Measurements from ENCODE around the gene CTSS.
"Not testable (repeated sequence)": the region's sequence is repeated elsewhere in the genome, so short reads cannot be mapped to it uniquely, and the experiment has no call there.

CTSS gene

DNA sequence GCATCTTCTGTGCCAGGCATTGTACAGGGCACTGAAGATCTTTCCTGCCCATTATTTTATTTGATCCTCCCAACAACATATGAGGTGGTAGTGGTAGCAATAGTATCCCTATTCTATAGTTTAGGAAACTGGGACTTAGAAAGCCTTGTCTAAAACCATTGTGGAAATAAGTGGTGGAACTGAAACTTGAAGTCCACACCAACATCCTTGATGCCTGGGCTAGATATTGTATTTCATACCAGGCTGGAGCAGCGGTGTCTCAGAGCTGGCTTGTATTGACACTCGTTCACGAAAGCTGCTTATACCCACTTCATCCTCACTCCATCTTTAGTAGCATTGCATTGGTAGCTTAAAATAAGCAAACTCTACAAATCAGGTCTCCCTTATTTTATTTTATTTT is 9.7 kb upstream of the CTSS start:
- DNase-seq (ENCODE audit: low spot score) = no peak

DNA sequence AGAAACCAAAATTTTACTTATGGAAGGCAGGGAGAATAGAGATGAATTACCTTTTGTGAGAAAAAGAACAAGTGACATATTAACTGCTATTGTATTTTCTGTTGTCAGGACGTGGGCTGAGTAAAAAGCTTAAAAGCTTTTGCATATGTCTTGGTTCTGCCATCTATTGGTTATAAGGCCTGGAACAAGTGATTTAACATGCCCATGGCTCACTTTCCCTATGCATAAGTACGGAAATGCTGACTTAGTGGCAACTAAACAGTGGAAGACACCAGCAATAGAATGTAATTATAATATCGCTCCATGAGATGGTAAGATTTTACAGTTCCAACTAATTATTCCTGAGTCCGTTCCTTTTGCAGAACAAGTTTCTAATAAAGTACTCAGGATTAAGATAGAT is 6.7 kb upstream of the CTSS start:
- no peak for DNase-seq (ENCODE audit: low spot score)

DNA sequence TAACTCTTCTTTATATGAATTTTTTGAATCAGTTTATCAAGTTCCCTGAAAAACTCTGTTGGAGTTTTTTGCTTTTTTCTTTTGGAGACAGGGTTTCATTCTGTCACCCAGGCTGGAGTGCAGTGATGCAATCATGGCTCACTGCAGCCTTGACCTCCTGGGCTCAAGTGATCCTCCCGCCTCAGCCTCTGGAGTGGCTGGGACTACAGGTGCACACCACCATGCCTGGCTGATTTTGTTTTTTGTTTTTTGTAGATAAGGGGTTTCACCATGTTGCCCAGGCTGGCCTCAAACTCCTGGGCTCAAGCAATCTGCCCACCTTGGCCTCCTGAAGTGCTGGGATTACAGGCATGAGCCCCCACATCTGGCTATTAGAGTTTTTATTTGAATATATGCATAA is 2.1 kb upstream of the CTSS start:
- not testable (repeated sequence) for DNase-seq (ENCODE audit: low spot score)

DNA sequence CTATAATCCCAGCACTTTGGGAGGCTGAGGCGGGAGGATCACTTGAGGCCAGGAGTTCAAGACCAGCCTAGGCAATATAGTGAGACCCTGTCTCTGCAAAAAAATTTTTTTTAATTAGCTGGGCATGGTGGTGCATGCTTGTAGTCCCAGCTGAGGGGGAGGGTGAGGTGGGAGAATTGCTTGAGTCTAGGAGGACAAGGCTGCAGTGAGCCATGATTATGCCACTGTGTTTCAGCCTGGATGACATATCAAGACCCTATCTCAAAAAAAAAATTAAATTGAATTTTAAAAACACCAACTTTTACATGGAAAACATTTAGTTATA is 361 bp upstream of the CTSS start:
- not testable (repeated sequence) for DNase-seq (ENCODE audit: low spot score)

DNA sequence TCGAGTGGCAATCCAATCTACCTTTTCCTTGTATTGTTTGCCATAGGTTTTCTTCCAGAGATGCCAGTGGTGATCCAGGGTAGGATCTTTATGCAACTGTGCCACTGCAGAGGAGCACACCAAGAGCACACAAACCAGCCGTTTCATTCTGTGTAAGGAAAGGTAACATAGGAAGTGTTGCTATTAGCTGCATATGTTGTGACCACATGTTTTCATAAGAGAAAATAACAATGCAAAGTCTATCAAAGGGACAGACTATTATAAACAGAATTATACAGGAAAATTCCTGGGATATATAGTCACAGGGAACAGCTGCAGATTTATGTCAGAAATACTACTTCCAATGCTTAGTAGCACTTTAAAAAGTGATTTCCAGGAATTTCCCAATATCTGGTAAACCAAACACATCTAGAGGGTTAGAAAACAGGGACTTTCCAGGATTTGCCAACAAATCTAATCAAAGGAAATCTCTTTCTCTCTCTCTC is 919 bp downstream of the CTSS start:
- no peak for DNase-seq (ENCODE audit: low spot score)

DNA sequence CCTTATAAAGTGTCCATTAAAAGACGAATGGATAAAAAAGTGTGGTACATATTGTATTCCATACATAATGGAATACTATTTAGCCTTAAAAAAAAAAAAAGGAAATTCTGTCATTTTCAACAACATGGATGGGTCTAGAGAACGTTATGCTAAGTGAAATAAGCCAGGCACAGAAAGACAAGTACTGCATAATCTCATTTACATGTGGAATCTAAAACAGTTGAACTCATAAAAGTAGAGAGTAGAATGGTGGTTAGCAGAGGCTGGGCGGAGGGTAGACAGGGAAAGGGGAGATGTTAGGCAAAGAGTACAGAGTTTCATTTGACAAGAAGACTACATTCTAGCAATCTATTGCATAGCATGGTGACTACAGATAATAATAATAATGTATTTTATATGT is 2.6 kb downstream of the CTSS start:
- DNase-seq (ENCODE audit: low spot score) = no peak

DNA sequence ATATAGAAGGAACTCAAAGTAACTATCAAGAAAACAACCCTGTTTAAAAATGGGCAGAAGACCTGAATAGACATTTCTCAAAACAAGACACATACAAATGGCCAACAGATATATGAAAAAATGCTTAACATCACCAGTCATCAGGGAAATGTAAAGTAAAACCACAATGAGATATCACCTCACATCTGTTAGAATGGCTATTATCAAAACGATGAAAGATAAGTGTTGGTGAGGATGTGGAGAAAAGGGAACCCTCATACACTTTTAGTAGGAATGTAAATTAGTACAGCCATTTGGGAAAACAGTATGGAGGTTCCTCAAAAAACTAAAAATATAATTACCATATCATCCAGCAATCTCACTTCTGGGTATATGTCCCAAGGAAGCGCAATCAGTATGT is 3.0 kb downstream of the CTSS start:
- DNase-seq (ENCODE audit: low spot score) = no peak

DNA sequence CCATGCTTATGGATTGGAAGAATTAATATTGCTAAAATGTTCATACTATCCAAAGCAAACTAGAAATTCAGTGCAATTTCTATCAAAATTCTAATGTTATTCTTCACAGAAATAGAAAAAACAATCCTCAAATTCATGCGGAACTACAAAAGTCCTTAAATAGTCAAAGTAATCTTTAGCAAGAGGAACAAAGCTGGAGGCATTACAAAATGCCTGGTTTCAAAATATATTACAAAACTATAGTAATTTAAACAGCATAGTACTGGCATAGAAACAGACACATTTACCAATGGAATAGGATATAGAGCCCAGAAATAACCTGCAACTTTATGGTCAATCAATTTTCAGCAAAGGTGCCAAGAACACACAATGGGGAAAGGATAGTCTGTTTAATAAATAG is 3.8 kb downstream of the CTSS start:
- DNase-seq (ENCODE audit: low spot score) = no peak

DNA sequence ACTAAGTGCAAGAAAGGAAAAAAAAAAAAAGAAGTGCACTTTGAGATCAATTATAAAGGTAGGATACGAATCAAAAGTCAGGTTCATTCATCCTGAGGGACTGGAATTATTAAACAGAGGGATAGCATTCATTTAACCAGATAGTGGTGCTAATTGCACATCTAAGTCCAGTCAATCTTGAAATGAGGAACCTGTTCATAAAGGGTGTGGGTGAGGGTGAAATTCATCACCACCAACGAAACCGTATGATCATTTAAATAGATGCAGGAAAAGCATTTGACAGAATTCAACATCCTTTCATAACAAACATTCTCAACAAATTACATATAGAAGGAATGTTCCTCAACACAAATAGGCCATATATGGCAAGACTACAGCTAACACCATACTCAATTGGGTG is 5.6 kb downstream of the CTSS start:
- no peak for DNase-seq (ENCODE audit: low spot score)

DNA sequence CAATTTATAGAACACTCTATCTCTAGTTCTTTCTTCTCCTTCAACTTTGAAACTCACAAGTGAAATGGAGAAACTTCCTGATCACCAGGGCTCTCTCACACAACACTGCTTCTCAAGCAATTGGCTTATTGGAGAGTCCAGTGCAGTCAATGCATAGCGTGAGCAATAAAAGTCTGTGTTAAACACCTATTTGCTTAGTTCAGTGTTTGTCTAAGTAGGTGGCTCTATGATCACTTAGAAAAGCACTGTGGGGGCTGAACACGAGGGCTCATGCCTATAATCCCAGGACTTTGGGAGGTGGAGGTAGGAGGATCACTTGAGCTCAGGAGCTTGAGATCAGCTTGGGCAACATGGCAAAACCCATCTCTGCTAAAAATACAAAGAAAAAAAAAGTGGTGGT is 12.2 kb downstream of the CTSS start:
- DNase-seq (ENCODE audit: low spot score) = no peak

DNA sequence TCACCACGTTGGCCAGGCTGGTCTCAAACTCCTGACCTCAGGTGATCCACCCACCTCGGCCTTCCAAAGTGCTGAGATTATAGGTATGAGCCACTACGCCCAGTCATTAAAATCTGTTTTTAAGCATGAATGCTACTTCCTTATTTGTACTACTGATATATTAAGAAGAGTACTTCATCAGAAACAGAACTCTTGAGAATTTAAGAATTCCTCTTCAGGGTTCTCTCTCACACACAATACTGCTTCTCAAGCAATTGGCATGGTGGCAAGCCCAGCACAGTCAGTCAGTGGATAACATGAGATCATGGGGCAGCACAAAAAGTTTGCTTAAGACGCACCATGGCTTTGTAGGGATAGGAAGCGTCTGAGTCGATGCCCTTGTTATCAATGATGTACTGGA is 14.1 kb downstream of the CTSS start:
- no peak for DNase-seq (ENCODE audit: low spot score)

DNA sequence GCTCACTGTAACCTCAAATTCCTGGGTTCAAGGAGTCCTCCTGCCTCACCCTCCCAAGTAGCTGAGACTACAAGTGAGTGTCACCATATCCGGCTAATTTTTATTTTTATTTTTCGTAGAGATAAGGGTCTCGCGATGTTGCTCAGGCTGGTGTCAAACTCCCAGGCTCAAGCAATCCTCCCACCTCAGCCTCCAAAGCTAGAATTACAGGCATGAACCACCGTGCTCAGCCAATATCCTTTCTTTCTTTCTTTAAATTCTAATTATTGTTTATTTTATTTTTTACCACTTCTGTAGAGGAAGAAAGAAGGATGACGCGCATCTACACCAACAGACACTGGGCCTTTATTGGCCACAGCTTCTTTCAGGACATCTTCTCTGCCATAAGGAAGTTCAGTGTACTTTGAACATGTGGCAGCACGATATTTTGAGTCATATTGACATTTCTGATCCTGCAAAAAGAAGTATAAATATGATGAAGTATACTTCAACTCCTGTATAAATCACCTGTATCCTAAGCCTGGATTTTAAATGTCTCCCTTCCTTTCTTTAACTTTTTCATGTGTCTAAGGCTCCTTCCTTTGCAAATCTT is 15.8 kb downstream of the CTSS start:
- DNase-seq (ENCODE audit: low spot score) = no peak

DNA sequence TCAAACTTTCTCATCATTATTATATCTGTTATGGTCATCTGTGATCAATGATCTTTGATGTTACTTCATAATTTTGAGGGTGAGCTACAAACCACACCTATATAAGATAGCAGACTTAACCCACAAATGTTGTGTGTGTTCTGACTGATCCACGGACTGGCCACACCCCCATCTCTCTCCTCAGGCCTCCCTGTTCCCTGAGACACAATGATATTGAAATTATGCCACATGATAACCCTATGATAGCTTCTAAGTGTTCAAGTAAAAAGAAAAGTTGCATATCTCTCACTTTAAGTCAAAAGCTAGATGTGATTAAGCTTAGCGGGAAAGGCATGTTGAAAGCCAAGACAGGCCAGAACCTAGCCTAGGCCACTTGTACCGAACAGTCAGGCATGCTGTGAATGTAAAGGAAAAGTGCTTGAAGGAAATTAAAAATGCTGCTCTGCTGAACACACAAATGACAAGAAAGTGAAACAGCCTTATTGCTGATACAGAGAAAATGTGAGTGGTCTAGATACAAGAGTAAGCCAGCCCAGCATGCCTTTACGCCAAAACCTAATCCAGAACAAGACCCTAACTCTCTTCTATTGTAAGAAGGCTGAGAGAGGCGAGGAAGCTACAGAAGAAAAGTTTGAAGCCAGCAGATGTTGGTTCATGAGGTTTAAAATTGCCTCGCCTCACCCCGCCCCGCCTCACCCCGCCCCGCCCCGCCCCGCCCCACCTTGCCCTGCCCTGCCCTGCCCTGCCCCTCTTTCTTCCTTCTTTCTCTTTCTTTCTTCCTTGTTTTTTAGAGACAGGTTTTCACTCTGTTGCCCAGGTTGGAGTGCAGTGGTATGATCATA is 16.5 kb downstream of the CTSS start:
- no peak for DNase-seq (ENCODE audit: low spot score)

DNA sequence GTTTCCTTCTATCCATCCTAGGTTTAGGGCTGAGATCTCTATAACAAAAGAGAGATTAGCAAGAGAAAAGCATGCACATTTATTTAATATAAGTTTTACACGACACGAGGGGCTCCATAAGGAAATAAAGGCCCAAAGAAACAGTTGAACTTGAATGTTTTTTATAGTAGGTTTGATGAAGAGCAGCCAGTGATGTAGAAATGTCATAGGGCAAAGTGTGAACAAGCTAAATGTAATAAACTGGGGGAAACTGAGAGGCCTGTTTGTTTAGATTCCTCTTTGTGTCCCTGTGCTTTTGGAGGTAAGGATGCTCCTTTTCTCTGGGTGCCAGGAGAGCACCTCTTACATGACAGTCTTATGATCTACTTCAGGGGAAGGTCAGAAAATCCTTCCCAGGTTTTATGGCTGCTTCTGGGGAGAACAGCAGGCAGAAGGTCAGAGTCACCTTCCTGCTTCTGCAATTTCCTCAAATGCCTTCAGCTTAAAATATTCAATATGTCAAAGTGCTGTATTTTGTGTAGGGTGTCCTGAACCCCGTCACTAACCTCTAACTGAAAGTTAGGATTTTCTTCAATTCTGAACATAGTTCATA is 35.4 kb downstream of the CTSS start:
- DNase-seq (ENCODE audit: low spot score) = no peak

DNA sequence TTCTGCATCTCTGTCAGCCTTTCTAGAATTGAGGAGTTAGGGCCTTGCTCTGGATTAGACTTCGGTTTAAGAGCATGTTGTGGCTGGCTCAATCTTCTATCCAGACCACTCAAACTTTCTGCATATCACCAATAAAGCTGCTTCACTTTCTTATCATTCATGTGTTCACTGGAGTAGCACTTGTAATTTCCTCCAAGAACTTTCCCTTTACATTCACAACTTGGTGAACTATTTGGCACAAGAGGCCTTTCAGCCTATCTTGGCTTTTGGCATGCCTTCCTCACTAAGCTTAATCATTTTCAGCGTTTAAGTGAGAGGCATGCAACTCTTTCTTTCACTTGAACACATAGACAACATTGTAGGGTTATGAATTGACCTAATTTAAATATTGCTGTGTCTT is 41.2 kb downstream of the CTSS start:
- DNase-seq (ENCODE audit: low spot score) = no peak

DNA sequence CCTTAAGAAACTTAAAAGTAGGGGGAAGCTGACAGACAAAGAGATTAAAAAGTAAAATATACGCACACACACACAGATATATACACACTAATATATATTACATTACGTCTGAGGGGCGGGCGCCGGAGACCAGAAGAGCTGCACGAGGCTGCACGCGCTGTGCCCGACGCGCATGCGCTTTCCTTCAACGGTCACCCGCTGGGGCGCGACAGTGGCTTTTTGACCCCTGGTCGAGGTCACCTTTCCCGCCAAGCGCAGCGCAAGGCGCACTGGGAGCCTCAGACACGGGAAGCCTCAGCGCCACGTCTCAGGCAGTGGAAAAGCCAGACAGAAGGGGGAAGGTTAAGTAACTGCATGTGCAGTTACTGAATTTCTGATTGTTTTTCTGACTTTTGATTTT is 44.9 kb downstream of the CTSS start, which contains the start of gene HORMAD1:
HORMAD1 (minus strand) TSS at position 193 of the 400 bp plus-strand sequence. CDS start 1,390 bp downstream, outside the sequence.
- no peak for DNase-seq (ENCODE audit: low spot score)

DNA sequence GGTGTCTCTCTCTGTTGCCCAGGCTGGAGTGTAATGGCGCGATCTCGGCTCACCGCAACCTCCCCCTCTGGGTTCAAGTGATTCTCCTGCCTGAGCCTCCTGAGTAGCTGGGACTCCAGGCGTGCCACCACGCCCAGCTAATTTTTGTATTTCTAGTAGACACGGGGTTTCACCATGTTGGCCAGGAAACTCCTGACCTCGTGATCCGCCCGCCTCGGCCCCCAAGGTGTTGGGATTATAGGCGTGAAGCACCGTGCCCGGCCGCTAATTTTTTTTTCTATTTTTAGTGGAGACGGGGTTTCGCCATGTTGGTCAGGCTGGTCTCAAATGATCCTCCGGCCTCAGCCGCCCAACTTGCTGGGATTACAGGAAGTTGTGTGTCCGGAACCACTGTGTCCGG is 45.5 kb downstream of the CTSS start:
- no peak for DNase-seq (ENCODE audit: low spot score)

DNA sequence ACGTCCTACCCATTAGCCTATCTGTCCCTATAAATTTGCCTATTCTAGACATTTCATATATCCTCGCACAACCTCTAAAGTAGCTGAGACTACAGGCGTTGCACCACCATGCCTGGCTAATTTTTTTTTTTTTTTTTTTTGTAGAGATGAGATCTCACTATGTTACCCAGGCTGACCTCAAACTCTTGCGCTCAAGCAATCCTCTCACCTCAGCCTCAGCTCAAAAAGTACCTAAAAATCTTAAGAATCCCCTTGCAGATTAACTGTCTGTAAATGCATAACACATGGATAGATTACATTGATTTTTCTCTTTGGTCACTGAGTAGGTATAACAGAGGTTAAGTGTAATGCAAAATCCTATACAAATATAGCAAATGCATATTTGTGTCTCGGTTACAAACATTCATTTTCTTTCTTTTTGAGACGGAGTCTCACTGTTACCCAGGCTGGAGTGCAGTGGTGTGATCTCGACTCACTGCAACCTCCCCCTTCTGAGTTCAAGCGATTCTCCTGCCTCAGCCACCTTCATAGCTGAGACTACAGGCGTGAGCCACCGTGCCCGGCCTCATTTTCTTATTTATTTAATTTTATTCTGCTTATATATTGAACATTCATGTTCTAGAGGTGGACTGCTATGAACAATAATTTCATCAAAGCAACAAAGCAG is 47.2 kb downstream of the CTSS start:
- DNase-seq (ENCODE audit: low spot score) = no peak

DNA sequence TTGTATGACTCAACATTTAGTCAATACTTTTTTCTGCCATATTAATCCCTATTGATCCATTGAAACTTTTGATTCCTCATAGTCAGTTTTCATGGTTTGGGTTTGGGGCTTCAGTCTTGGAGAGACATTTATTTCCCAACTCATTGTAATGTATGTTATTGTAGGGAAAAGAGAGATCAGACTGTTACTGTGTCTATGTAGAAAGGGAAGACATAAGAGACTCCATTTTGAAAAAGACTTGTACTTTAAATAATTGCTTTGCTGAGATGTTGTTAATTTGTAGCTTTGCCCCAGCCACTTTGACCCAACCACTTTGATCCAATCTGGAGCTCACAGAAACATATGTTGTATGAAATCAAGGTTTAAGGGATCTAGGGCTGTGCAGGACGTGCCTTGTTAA is 56.5 kb downstream of the CTSS start:
- DNase-seq (ENCODE audit: low spot score) = not testable (repeated sequence)

DNA sequence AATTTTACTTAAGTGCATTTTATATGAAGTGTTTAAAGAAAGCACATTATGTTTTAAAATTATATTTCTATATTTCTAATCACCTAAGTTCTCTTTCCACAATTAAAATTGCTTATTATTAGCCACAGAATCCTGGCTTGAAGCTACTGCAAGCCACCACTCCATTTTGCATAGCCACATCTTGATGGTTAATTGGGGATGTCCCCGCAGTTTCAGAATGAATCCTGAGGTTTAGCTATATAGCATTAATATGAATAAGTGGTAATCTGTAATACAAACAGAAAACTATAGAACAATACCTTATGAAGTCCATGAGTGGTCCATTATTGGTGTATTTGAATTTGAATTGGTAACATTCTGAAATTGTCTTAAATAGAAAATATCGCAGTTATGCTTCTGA is 57.0 kb downstream of the CTSS start:
- DNase-seq (ENCODE audit: low spot score) = no peak

DNA sequence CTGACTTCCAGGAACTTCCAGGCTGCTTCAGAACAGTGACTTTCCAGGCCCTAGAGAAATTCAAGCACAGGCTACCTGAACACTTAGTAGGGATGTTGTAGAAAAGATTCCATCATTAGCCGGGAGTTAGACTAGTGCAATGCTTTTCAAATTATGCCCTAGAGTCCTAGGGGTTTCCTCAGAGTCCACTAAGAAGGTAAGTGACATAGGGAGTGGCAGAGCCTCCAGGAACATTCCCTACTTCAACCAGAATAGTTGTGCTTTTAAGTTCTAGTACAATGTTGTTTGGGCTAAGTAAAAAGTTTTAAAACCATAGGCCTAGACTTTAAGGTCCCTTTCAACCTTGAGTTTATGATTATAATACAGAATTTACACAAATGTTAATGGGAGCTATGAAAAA is 59.5 kb downstream of the CTSS start:
- no peak for DNase-seq (ENCODE audit: low spot score)

DNA sequence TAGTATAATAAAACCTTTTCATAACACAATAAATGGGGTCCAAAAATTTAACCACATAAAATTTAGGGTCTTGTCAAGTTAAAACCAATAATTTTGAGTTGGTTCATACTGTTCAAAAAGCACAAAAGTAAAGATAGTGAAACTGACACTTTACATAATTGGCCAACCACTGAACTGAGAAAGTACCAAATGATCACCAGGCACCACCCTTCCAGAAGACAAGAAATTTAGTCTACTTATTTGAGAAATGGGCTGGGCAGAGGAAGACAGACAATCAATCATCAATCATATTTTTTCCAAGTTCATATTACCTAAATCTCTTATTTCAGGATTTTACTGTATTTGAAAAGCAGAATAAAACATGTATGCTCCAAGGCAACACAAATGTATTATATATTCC is 62.2 kb downstream of the CTSS start:
- no peak for DNase-seq (ENCODE audit: low spot score)

Data from germinal center (tissue), 1 donor.